GM18861 (cell line): ENCODE results near the gene PGS1.

Source experiments
- ATAC-seq: cut with Tn5 transposase; IDR thresholded peaks from one replicate; pipeline ENCODE4 v1.9.1; 2021; ENCODE audit not compliant: unreplicated experiment

Gene PGS1

GRCh38 chr17:78383725-78384471 is 5.4 kb downstream of the PGS1 start:
- peak; percentile 27 for ATAC-seq

GRCh38 chr17:78384479-78385175 is 6.2 kb downstream of the PGS1 start:
- no peak for ATAC-seq

- peak; percentile 32 for ATAC-seq
Observed at GRCh38 chr17:78387977-78388941, 9.8 kb downstream of the PGS1 start.

GRCh38 chr17:78390241-78391050 is 12.0 kb downstream of the PGS1 start:
- no peak for ATAC-seq

GRCh38 chr17:78391051-78391431 is 12.6 kb downstream of the PGS1 start:
- ATAC-seq = no peak

GRCh38 chr17:78391843-78392242 is 13.4 kb downstream of the PGS1 start:
- no peak for ATAC-seq

- no peak for ATAC-seq
Observed at GRCh38 chr17:78392295-78392694, 13.8 kb downstream of the PGS1 start.

GRCh38 chr17:78393575-78393974 is 15.1 kb downstream of the PGS1 start:
- no peak for ATAC-seq

- no peak for ATAC-seq
Observed at GRCh38 chr17:78394209-78394608, 15.8 kb downstream of the PGS1 start.

- ATAC-seq = no peak
Observed at GRCh38 chr17:78395155-78395554, 16.7 kb downstream of the PGS1 start.

GRCh38 chr17:78396441-78397337 is 18.2 kb downstream of the PGS1 start:
- ATAC-seq = no peak

- ATAC-seq = no peak
Observed at GRCh38 chr17:78397681-78398101, 19.2 kb downstream of the PGS1 start.

- no peak for ATAC-seq
Observed at GRCh38 chr17:78398390-78398789, 19.9 kb downstream of the PGS1 start.

GRCh38 chr17:78399028-78399692 is 20.7 kb downstream of the PGS1 start:
- no peak for ATAC-seq

- ATAC-seq = no peak
Observed at GRCh38 chr17:78399693-78400144, 21.3 kb downstream of the PGS1 start.

- no peak for ATAC-seq
Observed at GRCh38 chr17:78400581-78401240, 22.3 kb downstream of the PGS1 start.

GRCh38 chr17:78401246-78401645 is 22.8 kb downstream of the PGS1 start:
- ATAC-seq = no peak

GRCh38 chr17:78401891-78402290 is 23.4 kb downstream of the PGS1 start:
- ATAC-seq = no peak
